ENCODE data around the gene TCERG1L. TPM values are rescaled to one million over a fixed set of nuclear protein-coding genes. Genes with fewer than 3 reads are reported as not detected.

Gene TCERG1L
- total RNA-seq, 4 donors from 2014 or later: not detected

DNA sequence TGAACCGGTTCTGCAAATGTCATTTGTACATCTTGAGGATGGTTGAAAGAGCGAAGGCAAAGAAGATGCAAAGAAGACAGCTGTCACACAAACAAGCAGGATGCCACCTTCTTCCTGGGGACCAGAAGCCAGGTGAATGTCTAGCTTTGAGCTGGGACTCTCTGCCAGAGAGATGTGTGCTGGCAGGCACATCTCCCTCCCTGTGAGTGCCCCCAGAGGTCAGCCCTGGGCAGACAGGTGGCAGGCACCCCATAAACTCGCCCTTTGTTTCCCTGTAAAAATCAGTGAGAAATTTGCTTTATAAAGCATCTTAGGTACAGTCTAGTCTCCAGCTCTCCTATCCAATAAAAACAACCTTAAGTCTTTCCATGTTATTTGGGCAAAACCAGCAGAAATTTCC, 2.6 kb upstream of the TCERG1L start:
- peaks cover 0 to 5% (median 2%) of the 10 kb centered on the region in 4 donors for H3K4me1 ChIP-seq
- no peaks in the 10 kb centered on the region for H3K36me3 ChIP-seq
- no peaks in the 10 kb centered on the region for H3K9me3 ChIP-seq
- DNase-seq: no peak
- TF ChIP-seq POLR2A (IDR thresholded peaks at IDR 0.05): no peak
- TF ChIP-seq, protein P1, sequence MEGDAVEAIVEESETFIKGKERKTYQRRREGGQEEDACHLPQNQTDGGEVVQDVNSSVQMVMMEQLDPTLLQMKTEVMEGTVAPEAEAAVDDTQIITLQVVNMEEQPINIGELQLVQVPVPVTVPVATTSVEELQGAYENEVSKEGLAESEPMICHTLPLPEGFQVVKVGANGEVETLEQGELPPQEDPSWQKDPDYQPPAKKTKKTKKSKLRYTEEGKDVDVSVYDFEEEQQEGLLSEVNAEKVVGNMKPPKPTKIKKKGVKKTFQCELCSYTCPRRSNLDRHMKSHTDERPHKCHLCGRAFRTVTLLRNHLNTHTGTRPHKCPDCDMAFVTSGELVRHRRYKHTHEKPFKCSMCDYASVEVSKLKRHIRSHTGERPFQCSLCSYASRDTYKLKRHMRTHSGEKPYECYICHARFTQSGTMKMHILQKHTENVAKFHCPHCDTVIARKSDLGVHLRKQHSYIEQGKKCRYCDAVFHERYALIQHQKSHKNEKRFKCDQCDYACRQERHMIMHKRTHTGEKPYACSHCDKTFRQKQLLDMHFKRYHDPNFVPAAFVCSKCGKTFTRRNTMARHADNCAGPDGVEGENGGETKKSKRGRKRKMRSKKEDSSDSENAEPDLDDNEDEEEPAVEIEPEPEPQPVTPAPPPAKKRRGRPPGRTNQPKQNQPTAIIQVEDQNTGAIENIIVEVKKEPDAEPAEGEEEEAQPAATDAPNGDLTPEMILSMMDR (IDR thresholded peaks at IDR 0.05): no peak
- H3K4me3 ChIP-seq: no peak overlapping the region
- peaks cover 0 to 5% of the 10 kb centered on the region in 2 donors for H3K27me3 ChIP-seq
- H3K27ac ChIP-seq: no peak overlapping the region

DNA sequence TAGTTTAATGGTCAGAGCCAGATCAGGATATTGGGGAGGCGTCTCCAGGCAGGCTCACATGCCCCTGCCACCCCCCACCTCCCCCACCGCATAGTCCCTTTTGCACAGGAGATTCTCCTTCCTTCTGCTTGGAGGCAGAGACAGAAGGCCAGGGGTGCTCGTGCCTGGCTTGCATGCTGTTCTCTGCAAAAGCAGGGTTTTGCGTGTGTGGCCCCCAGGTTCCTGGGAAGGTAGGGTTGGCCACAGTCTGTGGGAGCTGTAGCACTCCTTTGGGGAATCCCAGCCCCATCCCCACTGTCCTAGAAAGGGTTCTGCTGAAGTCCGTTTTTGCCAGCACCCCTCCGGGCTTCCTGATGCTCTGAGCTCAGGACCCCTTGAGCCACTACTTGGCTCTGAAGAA, 1.9 kb upstream of the TCERG1L start:
- H3K4me3 ChIP-seq: no peak overlapping the region
- DNase-seq: no peak
- no peaks in the 10 kb centered on the region for H3K9me3 ChIP-seq
- H3K27me3 ChIP-seq: peaks cover 0 to 5% of the 10 kb centered on the region in 2 donors
- peaks cover 0 to 5% (median 2%) of the 10 kb centered on the region in 4 donors for H3K4me1 ChIP-seq
- no peak overlapping the region for H3K27ac ChIP-seq
- TF ChIP-seq, protein P1 (IDR thresholded peaks at IDR 0.05): no peak
- TF ChIP-seq POLR2A (IDR thresholded peaks at IDR 0.05): no peak
- no peaks in the 10 kb centered on the region for H3K36me3 ChIP-seq

DNA sequence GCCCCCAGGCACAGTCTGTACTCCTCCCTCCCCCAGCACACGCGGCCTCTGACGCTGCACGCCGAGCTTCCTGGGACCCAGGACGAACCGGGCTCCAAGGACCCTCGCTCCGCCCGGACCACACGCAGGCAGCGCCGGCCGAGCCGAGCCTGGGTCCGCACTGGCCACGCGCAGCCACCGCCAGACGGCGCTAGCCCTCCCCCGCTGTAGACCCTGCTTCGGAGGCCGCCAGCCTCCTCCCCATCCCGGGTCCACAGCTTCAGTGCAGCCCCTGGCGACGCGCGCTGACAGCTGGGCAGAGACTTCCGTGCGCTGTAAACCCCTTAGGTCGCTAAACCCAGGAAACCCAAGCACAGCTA, 936 bp upstream of the TCERG1L start:
- DNase-seq: no peak
- no peak for TF ChIP-seq POLR2A (IDR thresholded peaks at IDR 0.05)
- TF ChIP-seq, protein P1 (IDR thresholded peaks at IDR 0.05): no peak
- Histone ChIP-seq H3K9me3 (no peaks in the 10 kb centered on the region), H3K27me3 (peaks cover 0 to 5% of the 10 kb centered on the region in 2 donors), H3K27ac (no peak overlapping the region), H3K4me3 (peak overlapping the region in 2 of 4 donors; percentile 27 to 39), H3K4me1 (peaks cover 0 to 5% (median 2%) of the 10 kb centered on the region in 4 donors), H3K36me3 (no peaks in the 10 kb centered on the region)

DNA sequence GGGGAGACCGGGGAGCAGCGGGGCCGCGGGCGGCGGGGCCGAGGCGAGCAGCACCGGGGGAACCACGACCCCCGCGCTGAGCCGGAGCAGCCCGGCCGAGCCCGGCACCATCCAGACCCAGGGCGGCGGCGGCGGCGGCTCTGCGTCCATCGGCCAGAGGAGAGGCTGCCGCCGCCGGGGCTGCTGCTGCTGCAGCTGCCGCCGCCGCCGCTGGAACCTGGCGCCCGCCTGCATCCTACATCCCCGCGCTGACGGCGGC, 190 bp downstream of the TCERG1L start:
- Histone ChIP-seq H3K36me3 (no peaks in the 10 kb centered on the region), H3K27ac (no peak overlapping the region), H3K4me3 (peak overlapping the region in 1 of 4 donors; percentile 33), H3K4me1 (peaks cover 0 to 5% (median 2%) of the 10 kb centered on the region in 4 donors), H3K27me3 (peaks cover 0 to 5% of the 10 kb centered on the region in 2 donors), H3K9me3 (no peaks in the 10 kb centered on the region)
- TF ChIP-seq POLR2A (IDR thresholded peaks at IDR 0.05): no peak
- TF ChIP-seq, protein P1 (IDR thresholded peaks at IDR 0.05): no peak
- DNase-seq: no peak

DNA sequence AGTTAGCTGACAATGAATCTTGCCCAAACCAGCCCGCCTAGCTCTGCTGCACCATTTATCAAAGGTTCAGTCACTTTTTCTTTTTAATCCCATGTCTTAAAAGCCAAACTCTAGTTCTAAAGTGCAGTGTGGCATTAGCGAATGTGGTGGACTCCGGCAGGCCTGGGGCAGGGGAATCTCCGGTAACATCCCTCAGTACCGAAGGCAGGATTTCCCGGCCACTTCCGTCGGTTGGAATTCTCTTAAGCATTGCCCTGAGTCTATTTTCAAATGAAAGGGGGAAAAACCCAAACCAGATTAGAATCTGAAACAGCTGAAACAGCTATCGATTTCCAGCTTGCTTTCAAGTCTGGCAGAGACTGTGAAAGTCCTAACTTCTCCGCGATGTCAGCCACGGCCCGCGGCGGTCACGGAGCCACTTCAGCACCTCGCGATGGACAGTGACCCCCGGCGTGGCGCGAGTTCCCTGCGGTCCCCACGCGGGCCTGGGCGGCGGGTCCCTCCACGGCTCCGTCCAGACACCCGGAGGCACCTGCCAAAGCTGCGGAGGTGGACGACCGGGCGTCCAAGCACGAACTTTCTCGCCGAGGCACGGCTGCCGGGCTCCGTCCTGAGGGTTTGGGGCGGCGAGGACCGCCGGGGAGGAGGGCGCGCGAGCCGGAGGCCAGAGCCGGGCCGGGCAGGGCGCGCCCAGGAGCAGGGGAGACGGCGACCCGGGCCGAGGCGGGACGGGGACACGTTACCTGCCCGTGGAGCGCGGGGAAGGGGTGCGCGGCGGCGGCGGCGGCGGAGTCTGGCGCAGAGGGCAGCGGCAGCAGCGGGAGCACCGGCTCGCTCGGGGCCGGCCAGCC, 745 bp downstream of the TCERG1L start:
- H3K27ac ChIP-seq: no peak overlapping the region
- H3K4me3 ChIP-seq: peak overlapping the region in 1 of 4 donors; percentile 33
- H3K36me3 ChIP-seq: no peaks in the 10 kb centered on the region
- peaks cover 0 to 5% of the 10 kb centered on the region in 2 donors for H3K27me3 ChIP-seq
- DNase-seq: no peak
- no peak for TF ChIP-seq POLR2A (IDR thresholded peaks at IDR 0.05)
- TF ChIP-seq, protein P1 (IDR thresholded peaks at IDR 0.05): no peak
- no peaks in the 10 kb centered on the region for H3K9me3 ChIP-seq
- H3K4me1 ChIP-seq: peaks cover 0 to 5% (median 2%) of the 10 kb centered on the region in 4 donors

Measured in Peyer's patch (tissue), 4 donors.